GM12878 (cell line): ENCODE measurements around the gene TSPO.
"Not testable (repeated sequence)": the region's sequence is repeated elsewhere in the genome, so short reads cannot be mapped to it uniquely, and the experiment has no call there.

Source experiments
- BCL11A ChIP-seq: IDR thresholded peaks from 2 replicates; pipeline ENCODE4 v1.6.1; 2011; ENCODE audit warnings: low read depth, low read length
- CTCF ChIP-seq, 3 experiments: IDR thresholded peaks in 2 of 3; conservative IDR thresholded peaks in 1 of 3; 2 replicates each; pipeline ENCODE4 v1.5.1; 2011; ENCODE audit warnings: low read depth in 3 of 3, low read length in 3 of 3, mild to moderate bottlenecking in 3 of 3, control low read depth in 2 of 3, moderate library complexity in 2 of 3, inconsistent platforms in 1 of 3, mixed read lengths in 1 of 3; ENCODE audit not compliant: control insufficient read depth in 2 of 3, insufficient read depth in 1 of 3; ENCODE audit errors: extremely low read depth in 1 of 3
- HSF1 ChIP-seq: fragments of 150-350 bp; IDR thresholded peaks from 2 replicates; pipeline ENCODE4 v1.6.1; 2014; ENCODE audit warnings: mild to moderate bottlenecking, low read depth, low read length
- JUNB ChIP-seq: IDR thresholded peaks from 2 replicates; pipeline ENCODE4 v1.6.1; 2016; ENCODE audit warnings: antibody characterized with exemption, mild to moderate bottlenecking
- NBN ChIP-seq: fragments of 450-650 bp; IDR thresholded peaks from 2 replicates; pipeline ENCODE4 v1.6.1; 2016
- NR2C1 ChIP-seq: fragments of 450-650 bp; IDR thresholded peaks from 2 replicates; pipeline ENCODE4 v1.6.1; 2017; ENCODE audit warnings: antibody characterized with exemption, mild to moderate bottlenecking, moderate library complexity
- USF1 ChIP-seq: IDR thresholded peaks from 2 replicates; pipeline ENCODE4 v1.6.1; 2011; ENCODE audit warnings: borderline replicate concordance, low read depth, mild to moderate bottlenecking, moderate library complexity, mixed read lengths, low read length; ENCODE audit not compliant: insufficient read depth; ENCODE audit errors: extremely low read length

- TF ChIP-seq USF1; BCL11A; CTCF (IDR thresholded peaks at IDR 0.05 in 2 of 3, conservative IDR thresholded peaks at IDR 0.05 in 1 of 3; ENCODE audit: control insufficient read depth in 2 of 3, extremely low read depth in 1 of 3, insufficient read depth in 1 of 3, low read depth in 3 of 3, low read length in 3 of 3); NBN; JUNB; NR2C1; HSF1: not testable (repeated sequence)
These were observed 46.4 kb upstream of the TSPO start for GRCh38 chr22:43104950-43105349.
